Fibroblast of villous mesenchyme (primary cell): ENCODE results near the gene AHCYL1. TPM values are rescaled to one million over a fixed set of nuclear protein-coding genes. Genes with fewer than 3 reads are reported as not detected.
"Not testable (repeated sequence)": the region's sequence is repeated elsewhere in the genome, so short reads cannot be mapped to it uniquely, and the experiment has no call there.

Experiments used
- DNase-seq: peaks from one replicate; pipeline ENCODE4 v3.0.0-alpha.2; 2010; ENCODE audit warnings: low read depth
- H3K4me3 ChIP-seq: 2 replicates; pipeline ENCODE4 v1.5.1; 2011; ENCODE audit warnings: low read depth, mild to moderate bottlenecking, low read length
- total RNA-seq: library from RNA; depleted of rRNA; stranded (reverse); fragments of >200 nt; gene quantifications from 2 replicates; pipeline ENCODE4 v1.2.3, GENCODE V29; 2012
- TF ChIP-seq, protein P1 (sequence below): IDR thresholded peaks from 2 replicates; pipeline ENCODE4 v1.5.1; 2012; ENCODE audit warnings: low read depth, mild to moderate bottlenecking, low read length; ENCODE audit not compliant: insufficient read depth

The AHCYL1 gene
- total RNA-seq, 1 donor: 66.9 TPM

DNA sequence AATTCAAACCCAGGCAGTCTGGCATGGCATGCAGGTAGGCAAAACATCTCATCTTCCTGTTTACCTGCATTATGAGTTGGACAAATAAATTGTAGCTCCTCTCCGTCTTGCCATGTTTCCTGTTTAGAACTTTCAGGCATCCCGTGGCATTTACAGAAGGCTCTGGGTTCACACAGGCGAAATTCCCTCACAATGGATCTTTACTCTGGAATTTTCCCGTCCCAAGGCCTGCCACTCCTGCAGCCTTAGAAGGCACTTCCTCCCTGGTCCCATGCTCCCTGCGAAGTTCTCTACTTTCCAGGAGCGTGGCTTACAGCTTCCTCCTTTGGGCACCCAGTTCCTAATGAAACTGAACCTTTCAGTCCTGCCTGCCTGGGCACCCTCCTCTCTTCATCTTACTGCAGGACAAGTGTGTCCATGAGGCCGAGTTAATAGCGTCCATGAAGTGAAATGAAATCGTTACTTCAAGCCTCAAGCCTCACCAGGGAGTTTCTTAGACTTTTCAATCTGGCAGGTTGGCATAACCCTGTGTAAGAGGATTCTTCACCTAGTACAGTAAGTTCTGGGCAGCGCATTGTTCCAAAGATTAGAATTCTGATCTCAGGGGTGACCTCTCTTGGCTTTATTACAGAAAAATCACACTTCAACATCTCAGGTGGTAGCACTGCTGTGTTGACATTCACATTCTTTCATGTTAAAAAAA is 36.8 kb upstream of the AHCYL1 start:
- no peak overlapping the region for H3K4me3 ChIP-seq
- TF ChIP-seq, protein P1, sequence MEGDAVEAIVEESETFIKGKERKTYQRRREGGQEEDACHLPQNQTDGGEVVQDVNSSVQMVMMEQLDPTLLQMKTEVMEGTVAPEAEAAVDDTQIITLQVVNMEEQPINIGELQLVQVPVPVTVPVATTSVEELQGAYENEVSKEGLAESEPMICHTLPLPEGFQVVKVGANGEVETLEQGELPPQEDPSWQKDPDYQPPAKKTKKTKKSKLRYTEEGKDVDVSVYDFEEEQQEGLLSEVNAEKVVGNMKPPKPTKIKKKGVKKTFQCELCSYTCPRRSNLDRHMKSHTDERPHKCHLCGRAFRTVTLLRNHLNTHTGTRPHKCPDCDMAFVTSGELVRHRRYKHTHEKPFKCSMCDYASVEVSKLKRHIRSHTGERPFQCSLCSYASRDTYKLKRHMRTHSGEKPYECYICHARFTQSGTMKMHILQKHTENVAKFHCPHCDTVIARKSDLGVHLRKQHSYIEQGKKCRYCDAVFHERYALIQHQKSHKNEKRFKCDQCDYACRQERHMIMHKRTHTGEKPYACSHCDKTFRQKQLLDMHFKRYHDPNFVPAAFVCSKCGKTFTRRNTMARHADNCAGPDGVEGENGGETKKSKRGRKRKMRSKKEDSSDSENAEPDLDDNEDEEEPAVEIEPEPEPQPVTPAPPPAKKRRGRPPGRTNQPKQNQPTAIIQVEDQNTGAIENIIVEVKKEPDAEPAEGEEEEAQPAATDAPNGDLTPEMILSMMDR: no peak
- DNase-seq: no peak

DNA sequence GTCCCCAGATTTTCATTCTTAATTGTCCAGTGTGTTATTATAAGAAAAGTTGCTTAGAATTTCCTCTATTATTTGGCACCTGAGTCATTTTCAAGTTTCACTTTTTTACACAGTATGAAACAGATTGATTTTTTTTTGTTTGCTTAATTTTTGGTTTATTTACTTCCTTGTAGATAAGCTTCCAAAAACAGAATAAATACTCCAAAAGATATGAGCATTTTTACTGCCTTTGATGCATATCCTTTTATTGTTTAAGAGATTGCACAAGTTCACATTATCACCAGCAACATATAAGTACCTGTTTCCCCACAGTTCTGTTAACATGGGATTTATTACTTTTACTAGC is 36.3 kb upstream of the AHCYL1 start:
- no peak for DNase-seq
- H3K4me3 ChIP-seq: no peak overlapping the region
- TF ChIP-seq, protein P1: no peak

DNA sequence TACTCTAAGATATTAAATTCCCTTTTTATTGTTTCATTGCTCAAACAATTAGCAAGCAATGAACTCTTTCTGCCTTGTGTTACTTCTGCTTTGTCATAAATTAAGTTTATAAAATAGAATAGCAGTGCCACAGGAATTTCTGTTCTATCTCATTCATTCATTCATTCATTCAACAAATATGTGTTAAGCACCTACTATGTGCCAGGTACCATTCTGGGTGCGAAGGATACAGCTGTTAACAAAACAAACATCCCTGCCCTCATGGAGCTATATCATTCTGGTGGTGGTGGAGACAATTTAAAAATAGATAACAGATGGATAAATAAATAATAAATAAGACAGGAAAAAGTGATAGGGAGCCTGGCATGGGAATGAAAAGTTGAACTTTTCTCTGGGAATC is 34.5 kb upstream of the AHCYL1 start:
- DNase-seq: no peak
- no peak overlapping the region for H3K4me3 ChIP-seq
- TF ChIP-seq, protein P1: no peak

DNA sequence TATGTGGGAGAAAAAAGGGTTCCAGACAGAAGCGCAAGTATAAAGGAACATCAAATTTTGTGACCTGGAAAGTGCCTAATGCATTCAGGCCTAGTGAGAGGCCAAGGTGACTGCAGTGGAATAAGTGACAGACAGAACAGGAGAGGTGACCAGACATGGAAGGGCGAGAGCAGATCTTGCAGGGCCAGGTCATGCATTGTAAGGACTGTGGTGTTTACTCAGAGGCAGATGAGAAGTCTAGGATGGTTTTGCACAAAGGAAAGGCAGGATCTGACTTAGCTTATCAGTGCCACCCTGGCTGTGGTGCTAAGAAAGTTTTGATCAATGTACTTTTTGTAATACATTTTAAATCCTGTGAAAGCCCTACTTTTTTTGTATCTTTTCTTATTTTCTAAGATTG is 34.1 kb upstream of the AHCYL1 start:
- TF ChIP-seq, protein P1: no peak

DNA sequence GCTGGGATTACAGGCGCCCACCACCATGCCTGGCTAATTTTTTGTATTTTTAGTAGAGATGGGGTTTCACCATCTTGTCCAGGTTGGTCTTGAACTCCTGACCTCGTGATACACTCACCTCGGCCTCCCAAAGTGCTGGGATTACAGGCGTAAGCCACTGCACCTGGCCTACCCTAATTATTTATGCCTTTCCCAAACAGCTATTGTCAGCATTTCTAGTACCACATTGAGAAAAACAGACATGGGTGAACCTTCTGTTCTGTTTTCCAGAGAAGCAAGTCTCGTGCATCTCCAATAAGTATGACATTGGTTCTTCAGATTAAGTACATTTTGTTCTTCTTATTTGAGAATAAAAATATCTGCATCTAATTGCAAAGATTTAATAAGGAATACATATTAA is 33.1 kb upstream of the AHCYL1 start:
- H3K4me3 ChIP-seq, DNase-seq: not testable (repeated sequence)

More for the DNA sequence above, 34.1 kb upstream of the AHCYL1 start:
- DNase-seq: no peak
- no peak overlapping the region for H3K4me3 ChIP-seq

DNA sequence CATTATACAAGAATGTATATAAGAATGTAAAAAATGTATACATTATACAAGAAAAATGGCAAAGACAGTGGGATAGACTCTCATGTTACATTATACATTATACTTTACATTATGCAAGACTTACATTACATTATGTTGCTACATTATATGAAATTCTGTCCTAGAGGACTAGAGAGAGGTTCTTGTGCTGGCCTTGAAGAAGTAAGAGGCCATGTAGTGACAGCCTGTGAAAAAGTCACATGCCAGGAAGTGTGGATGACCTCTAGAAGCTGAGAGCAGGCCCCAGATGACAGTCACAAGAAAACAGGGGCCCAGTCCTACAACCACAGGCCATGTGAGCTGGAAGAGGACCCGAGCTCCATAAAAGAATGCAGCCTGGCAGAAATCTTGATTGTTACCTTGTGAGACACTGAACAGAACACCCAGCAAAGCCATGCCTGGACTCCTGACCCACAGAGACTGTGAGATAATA is 30.5 kb upstream of the AHCYL1 start:
- TF ChIP-seq, protein P1: no peak
- no peak overlapping the region for H3K4me3 ChIP-seq
- peak; percentile 79 for DNase-seq

DNA sequence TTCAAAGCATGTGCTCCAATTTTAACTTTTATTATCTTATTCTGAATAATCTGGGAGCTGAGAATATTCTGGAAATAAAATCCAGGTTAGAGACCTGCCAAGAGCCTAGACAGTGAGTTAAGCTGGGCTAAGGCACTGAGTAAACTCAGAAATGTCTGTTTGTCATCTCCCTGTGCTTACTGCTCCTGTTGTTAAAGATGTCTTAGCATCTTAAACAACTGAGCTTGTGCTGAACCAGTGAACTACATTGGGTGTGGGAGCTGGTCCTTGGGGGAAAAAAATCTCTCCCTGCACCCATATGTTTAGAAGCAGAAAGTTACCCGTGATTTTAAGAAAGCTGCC is 25.0 kb upstream of the AHCYL1 start:
- TF ChIP-seq, protein P1: no peak
- no peak overlapping the region for H3K4me3 ChIP-seq
- DNase-seq: no peak
